GM12892 (cell line): ENCODE results near the gene LMBRD2.

Source experiments
- DNase-seq: peaks from one replicate; pipeline ENCODE4 v3.0.0; 2011; ENCODE audit not compliant: insufficient read length
- FAIRE-seq: peaks from 2 replicates; lab custom pipeline; 2011; peaks lifted over from hg19 to GRCh38; lab: Jason Lieb, UNC
- POLR2A ChIP-seq: IDR thresholded peaks from 2 replicates; pipeline ENCODE4 v1.6.1; 2011; ENCODE audit warnings: low read depth, low read length, control low read depth
- POLR2AphosphoS5 ChIP-seq: IDR thresholded peaks from 2 replicates; pipeline ENCODE4 v1.6.1; 2011; ENCODE audit warnings: low read depth, low read length, control low read depth
- TAF1 ChIP-seq: IDR thresholded peaks from 2 replicates; pipeline ENCODE4 v1.6.1; 2011; ENCODE audit warnings: low read depth, mild to moderate bottlenecking, control low read depth, low read length, borderline replicate concordance

The LMBRD2 gene

GRCh38 chr5:36058776-36059175 is 92.9 kb downstream of the LMBRD2 start:
- DNase-seq (no peak), FAIRE-seq (no peak)
- TF ChIP-seq POLR2AphosphoS5 (no peak), POLR2A (no peak), TAF1 (no peak)

- DNase-seq (no peak), FAIRE-seq (no peak)
- TF ChIP-seq POLR2A: no peak
- no peak for TF ChIP-seq TAF1
- no peak for TF ChIP-seq POLR2AphosphoS5
Measured at GRCh38 chr5:36057386-36057785, 94.3 kb downstream of the LMBRD2 start.

GRCh38 chr5:36056422-36056821 is 95.3 kb downstream of the LMBRD2 start:
- TF ChIP-seq TAF1 (no peak), POLR2AphosphoS5 (no peak), POLR2A (no peak)

GRCh38 chr5:36055984-36056383 is 95.7 kb downstream of the LMBRD2 start:
- TF ChIP-seq POLR2AphosphoS5 (no peak), POLR2A (no peak)
- FAIRE-seq (no peak), DNase-seq (no peak)

More at GRCh38 chr5:36056422-36056821, 95.3 kb downstream of the LMBRD2 start:
- DNase-seq (no peak), FAIRE-seq (no peak)

- DNase-seq (no peak), FAIRE-seq (no peak)
- TF ChIP-seq TAF1 (no peak), POLR2AphosphoS5 (no peak), POLR2A (no peak)
Measured at GRCh38 chr5:36054647-36055046, 97.0 kb downstream of the LMBRD2 start.

- no peak for DNase-seq
- TF ChIP-seq POLR2AphosphoS5: no peak
- TF ChIP-seq TAF1: no peak
- no peak for TF ChIP-seq POLR2A
- FAIRE-seq: no peak
Measured at GRCh38 chr5:36052538-36052937, 99.1 kb downstream of the LMBRD2 start.

GRCh38 chr5:36049949-36050348 is 101.7 kb downstream of the LMBRD2 start:
- FAIRE-seq: no peak
- no peak for DNase-seq
- TF ChIP-seq POLR2A (no peak), POLR2AphosphoS5 (no peak), TAF1 (no peak)
